ENCODE data around the gene MAB21L4. TPM values are rescaled to one million over a fixed set of nuclear protein-coding genes. Genes with fewer than 3 reads are reported as not detected.

The MAB21L4 gene
- total RNA-seq, 1 experiment from 2014 or later, result not detected

GRCh38 chr2:240898108-240898730, 2.3 kb upstream of the MAB21L4 start:
- in situ Hi-C loops (cut with HindIII; ENCODE audit: low sequenced_read_pairs), result no loop called here

GRCh38 chr2:240896871-240897692, 1.1 kb upstream of the MAB21L4 start:
- DNase-seq (ENCODE audit: low spot score), result no peak
- in situ Hi-C loops (cut with HindIII; ENCODE audit: low sequenced_read_pairs), result no loop called here

More at GRCh38 chr2:240898108-240898730, 2.3 kb upstream of the MAB21L4 start:
- DNase-seq (ENCODE audit: low spot score), result peak; percentile 24

GRCh38 chr2:240896394-240896793, 438 bp upstream of the MAB21L4 start:
- DNase-seq (ENCODE audit: low spot score), result no peak
- in situ Hi-C loops (cut with HindIII; ENCODE audit: low sequenced_read_pairs), result no loop called here

- DNase-seq (ENCODE audit: low spot score), result no peak
- in situ Hi-C loops (cut with HindIII; ENCODE audit: low sequenced_read_pairs), result loop anchor here (5.0 kb wide), 1 partner anchor 48 kb away; no protein-coding TSS in a partner anchor
Observed at GRCh38 chr2:240894836-240895558, 959 bp downstream of the MAB21L4 start.

GRCh38 chr2:240894006-240894405, 1.9 kb downstream of the MAB21L4 start:
- in situ Hi-C loops (cut with HindIII; ENCODE audit: low sequenced_read_pairs), result loop anchor here (5.0 kb wide), 1 partner anchor 47 kb away; no protein-coding TSS in a partner anchor
- no peak for DNase-seq (ENCODE audit: low spot score)

GRCh38 chr2:240893363-240893844, 2.6 kb downstream of the MAB21L4 start:
- DNase-seq (ENCODE audit: low spot score), result no peak
- in situ Hi-C loops (cut with HindIII; ENCODE audit: low sequenced_read_pairs), result loop anchor here (5.0 kb wide), 1 partner anchor 46 kb away; no protein-coding TSS in a partner anchor

- no peak for DNase-seq (ENCODE audit: low spot score)
- in situ Hi-C loops (cut with HindIII; ENCODE audit: low sequenced_read_pairs), result loop anchor here (5.0 kb wide), 1 partner anchor 46 kb away; no protein-coding TSS in a partner anchor
Observed at GRCh38 chr2:240892925-240893324, 3.0 kb downstream of the MAB21L4 start.

GRCh38 chr2:240892356-240892755, 3.6 kb downstream of the MAB21L4 start:
- in situ Hi-C loops (cut with HindIII; ENCODE audit: low sequenced_read_pairs), result loop anchor here (5.0 kb wide), 1 partner anchor 45 kb away; no protein-coding TSS in a partner anchor
- peak; percentile 64 for DNase-seq (ENCODE audit: low spot score)

- peak; percentile 29 for DNase-seq (ENCODE audit: low spot score)
- in situ Hi-C loops (cut with HindIII; ENCODE audit: low sequenced_read_pairs), result loop anchor here (5.0 kb wide), 1 partner anchor 44 kb away; no protein-coding TSS in a partner anchor
Observed at GRCh38 chr2:240891492-240892340, 4.2 kb downstream of the MAB21L4 start.

GRCh38 chr2:240890691-240891090, 5.3 kb downstream of the MAB21L4 start:
- no peak for DNase-seq (ENCODE audit: low spot score)
- in situ Hi-C loops (cut with HindIII; ENCODE audit: low sequenced_read_pairs), result loop anchor here (5.0 kb wide), 1 partner anchor 43 kb away; no protein-coding TSS in a partner anchor

- in situ Hi-C loops (cut with HindIII; ENCODE audit: low sequenced_read_pairs), result loop anchor here (5.0 kb wide), 1 partner anchor 43 kb away; no protein-coding TSS in a partner anchor
- no peak for DNase-seq (ENCODE audit: low spot score)
Observed at GRCh38 chr2:240889601-240890560, 6.1 kb downstream of the MAB21L4 start.

- no peak for DNase-seq (ENCODE audit: low spot score)
- in situ Hi-C loops (cut with HindIII; ENCODE audit: low sequenced_read_pairs), result no loop called here
Observed at GRCh38 chr2:240888890-240889573, 6.9 kb downstream of the MAB21L4 start.

- in situ Hi-C loops (cut with HindIII; ENCODE audit: low sequenced_read_pairs), result no loop called here
- no peak for DNase-seq (ENCODE audit: low spot score)
Observed at GRCh38 chr2:240888130-240888889, 7.6 kb downstream of the MAB21L4 start.

- in situ Hi-C loops (cut with HindIII; ENCODE audit: low sequenced_read_pairs), result no loop called here
- no peak for DNase-seq (ENCODE audit: low spot score)
Observed at GRCh38 chr2:240887631-240888030, 8.3 kb downstream of the MAB21L4 start.

- in situ Hi-C loops (cut with HindIII; ENCODE audit: low sequenced_read_pairs), result no loop called here
- DNase-seq (ENCODE audit: low spot score), result peak; percentile 88
Observed at GRCh38 chr2:240886678-240887609, 9.0 kb downstream of the MAB21L4 start.

Data from G401 (cell line).